ENCODE results near the gene CENPP.

CENPP gene

GRCh38 chr9:92599938-92600461 is 274.2 kb downstream of the CENPP start:
- ATAC-seq (no peak), DNase-seq (no peak)

DNA sequence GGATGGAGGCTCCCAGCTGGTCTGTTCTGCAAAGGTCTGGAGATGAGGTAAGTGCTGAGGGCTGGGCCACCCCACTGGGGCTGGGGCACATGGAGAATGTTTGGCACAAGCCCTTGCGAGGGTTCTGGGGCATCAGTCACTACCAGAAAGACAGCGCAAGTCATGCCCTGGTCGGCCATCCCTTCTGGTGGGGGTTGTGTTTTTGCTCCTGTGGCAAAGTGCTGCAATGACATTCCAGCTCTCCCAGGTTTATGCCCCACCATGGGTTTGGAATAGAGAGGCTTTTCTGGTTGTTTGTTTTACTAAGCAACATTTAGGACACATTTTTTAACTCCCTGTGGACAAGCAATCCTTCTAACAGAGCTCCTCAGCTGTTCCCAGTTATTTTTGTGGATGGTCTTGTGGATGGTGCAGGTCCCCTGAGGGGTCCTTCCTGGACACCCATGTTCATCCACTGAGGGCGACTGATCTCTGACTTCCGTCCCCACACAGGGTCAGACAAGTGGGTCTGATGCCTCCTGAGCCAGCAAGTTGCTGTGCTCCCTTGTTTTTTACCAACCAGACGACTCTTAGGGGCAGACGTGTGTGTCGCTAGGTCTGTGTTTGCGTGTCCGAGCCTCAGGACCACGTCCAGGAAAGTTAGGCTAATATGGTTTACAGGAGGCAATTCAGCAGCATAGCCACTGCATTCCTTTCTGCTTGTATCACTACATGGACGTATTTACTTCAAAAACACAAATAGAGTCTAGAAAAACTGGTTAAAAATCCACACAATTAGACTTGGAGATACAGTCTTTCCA is 274.9 kb downstream of the CENPP start:
- DNase-seq, result no peak
- ATAC-seq, result no peak

DNA sequence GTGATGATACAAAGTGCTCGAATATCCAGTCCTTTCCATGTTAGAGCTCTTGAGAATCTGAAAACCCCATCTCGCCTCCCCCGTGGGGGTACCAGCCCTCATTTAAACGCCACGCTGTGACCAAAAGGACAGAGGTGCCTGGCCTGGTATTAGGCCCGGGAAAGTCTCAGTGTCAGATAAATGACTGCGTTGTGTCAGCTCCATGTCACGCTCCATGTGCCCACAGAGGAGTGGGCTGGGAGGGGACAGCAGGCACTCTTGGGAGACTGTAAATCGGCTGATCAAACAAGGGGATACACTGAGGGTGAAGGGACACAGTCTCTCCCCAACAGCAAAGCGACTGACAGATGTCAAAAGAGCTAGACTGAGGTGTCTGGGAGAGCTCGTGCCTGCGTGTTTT is 275.7 kb downstream of the CENPP start:
- DNase-seq, result no peak

DNA sequence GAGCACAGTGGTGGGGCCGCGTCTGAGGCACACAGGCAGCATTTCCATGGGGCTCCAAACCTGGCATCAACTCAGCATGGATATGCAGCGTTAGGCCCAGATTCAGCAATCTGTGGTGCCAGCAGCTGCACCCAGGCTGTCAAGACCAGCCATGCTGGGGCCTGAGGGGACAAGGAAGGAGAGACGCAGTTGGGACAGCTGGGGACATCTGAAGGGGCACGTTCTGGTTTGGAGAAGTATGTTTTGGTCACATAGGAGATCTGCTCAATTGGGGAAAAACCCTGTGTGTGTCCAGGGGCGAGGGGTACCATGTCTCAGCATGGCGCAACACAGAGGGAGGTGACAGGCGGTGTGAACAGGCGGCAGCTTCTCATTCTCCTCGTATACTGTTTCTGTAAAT is 276.7 kb downstream of the CENPP start:
- ATAC-seq (no peak), DNase-seq (no peak)

More for the DNA sequence above, 275.7 kb downstream of the CENPP start:
- ATAC-seq, result no peak

GRCh38 chr9:92603100-92603499 is 277.3 kb downstream of the CENPP start:
- ATAC-seq (no peak), DNase-seq (no peak)

DNA sequence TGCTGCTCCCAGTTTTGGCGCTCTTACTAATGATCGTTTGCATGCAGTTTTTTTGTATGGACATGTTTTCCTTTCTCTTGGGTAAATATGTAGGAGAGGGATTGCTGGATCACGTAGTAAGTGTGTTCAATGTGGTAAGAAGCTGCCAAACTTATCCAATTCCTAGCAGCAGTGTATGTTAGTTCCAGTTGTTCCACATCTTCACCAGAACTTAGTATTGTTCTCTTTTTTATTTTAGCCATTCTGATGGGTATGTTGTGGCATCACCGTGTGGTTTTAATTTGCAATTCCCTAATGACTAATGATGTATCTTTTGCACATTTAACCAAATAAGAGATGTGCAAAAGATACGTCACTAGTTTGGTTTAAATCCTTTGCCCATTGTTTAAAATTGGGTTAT is 278.2 kb downstream of the CENPP start:
- no peak for ATAC-seq
- DNase-seq, result no peak

DNA sequence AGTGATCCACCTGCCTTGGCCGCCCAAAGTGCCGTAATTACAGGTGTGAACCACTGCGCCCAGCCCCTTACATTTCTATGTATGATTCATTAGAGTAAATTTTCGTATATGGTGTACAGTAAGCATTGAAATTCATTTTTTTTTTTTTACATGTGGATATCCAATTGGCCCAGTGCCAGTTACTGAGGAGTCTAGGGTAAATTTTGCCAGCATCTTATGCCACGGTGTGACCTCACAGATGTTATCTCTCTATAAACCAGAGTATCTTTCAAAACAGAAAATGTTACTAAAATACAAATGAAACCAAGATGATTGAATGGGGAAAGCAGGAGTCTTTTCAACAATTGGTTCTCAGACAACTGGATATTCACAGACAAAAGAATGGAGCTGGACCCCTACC is 279.5 kb downstream of the CENPP start:
- DNase-seq, result no peak
- ATAC-seq, result no peak

DNA sequence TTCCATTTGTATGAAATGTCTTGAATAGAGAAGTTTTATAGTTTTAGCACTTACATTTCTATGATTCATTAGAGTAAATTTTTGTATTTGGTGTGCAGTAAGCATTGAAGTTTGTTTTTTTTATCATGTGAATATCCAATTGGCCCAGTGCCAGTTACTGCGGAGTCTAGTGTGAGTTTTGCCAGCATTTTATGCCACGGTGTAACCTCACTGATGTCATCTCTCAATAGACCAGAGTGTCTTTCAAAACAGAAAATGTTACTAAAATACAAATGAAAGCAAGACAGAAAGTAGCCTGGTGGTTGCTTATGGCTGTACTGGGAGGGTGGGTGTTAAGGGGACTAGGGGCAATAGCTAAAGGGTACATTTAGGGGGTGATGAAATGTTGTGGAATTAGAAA is 281.3 kb downstream of the CENPP start:
- ATAC-seq (no peak), DNase-seq (no peak)

GRCh38 chr9:92607773-92608172 is 282.0 kb downstream of the CENPP start:
- DNase-seq, result no peak
- ATAC-seq, result no peak

DNA sequence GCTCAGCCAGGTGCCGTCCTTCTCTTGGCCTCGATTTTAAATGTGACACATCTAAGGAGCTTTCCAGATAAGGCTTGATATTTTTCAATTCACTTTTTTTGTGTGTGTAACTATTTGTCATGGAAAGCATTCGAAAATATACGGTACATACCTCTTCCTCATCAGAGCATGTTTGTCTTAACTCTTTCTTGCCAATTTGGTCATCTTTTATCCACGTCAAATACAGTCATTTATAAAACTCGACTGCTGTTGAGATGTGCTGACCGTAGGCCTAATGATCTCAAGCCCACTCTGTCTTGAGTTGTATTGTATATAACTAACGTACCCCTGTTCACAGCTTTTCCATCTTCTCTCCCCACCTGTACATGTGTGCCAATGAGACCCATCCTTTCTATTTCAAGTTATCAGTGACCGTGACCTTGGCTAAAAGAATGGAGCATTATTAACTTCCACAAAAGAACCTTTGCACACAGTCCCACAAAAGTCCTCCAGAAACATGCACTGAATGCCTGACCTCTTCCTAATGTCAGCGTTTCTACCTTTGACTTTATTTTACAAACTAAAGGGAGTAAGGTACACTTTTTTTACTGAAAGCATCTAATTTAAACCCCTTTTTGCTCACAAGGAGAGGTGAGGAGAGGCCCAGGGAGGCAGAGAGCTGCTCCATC is 282.6 kb downstream of the CENPP start:
- no peak for DNase-seq
- no peak for ATAC-seq

DNA sequence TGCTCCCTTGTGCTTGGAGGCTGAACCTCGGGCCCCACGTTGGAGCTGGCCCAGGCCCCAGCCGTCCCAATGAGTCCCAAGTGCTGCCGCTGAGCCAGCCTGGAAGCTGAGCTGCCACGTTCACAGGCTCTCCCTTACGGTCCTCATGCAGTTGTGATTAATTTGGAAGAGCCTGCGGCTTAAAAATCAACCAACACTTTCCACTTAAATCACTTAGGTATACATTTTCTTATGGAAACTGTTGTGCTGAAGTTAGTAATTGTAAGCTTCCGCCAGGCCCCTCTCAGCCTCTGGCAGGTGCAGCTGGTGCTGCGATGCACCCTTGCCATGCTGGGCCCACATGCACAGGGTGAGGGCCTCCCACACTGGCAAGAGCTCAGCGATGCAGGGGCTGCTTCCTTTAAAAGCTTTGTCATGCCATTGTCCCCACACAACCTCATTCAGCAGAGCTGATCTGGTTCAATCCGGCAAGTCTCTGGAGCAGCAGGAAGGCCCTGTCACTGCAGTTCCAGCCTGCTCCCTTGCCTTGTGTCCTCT is 283.2 kb downstream of the CENPP start:
- DNase-seq (no peak), ATAC-seq (no peak)

DNA sequence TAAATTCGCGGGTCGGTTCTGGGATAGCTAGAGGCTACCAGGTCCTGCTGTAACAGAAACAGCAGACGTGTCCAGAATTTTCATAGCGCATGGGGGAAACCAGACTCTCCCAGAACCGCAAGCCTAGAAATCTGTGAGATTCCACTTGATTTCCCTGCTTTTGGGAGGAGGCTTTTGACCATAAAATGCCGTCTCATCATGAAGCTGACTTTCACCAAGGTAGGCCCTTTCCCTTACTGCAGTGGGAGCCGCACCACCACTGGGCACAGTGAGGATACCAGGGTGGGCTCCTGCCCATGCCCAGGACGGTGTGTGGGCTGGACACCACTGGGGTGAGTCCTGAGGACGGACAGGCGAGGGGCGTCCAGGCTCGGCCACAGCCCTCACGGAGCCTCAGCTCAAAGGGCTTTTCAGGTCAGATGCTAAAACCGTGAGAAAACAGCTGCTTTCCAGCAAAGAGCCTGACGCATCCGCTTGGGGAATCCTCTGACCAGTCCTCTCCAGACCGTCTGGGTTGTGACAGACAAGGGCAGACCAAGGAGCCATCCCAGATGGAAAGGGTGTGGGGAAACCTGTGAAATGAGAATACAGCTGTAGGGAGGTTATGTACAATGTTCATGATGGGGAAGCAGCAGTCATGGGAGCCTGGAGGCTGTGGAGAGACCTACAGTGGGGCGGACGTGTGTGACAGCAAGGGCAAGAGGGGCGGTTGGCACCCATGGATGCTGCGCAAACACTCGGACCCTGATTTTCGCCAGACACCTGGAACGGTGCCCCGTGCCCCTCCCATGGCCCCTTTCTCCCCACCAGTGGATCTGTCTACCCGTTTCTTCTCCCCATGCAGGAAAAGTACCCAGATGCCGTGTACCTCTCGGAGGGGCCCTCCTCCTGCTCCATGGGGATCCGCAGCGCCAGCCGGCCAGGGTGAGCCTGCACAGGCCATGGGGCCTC is 285.0 kb downstream of the CENPP start:
- DNase-seq (no peak), ATAC-seq (no peak)

GRCh38 chr9:92611621-92612285 is 286.0 kb downstream of the CENPP start:
- ATAC-seq (no peak), DNase-seq (no peak)

DNA sequence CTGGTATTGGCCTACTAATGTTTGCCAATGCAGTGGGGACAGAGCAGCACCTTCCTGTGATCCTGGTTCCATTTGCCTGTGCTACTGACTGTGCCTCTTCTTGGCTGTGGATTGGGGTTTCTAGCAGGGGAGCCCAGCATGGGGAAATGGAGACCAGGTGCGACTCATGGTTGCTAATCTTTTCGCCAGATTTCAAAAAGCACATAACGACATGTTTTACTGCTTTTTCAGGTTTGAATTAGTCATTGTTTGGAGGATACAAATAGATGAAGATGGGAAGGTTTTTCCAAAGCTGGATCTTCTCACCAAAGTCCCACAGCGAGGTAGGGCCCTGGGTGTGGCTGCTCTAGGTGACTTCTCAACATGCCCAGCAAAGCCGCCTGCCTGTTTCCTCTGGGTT is 286.5 kb downstream of the CENPP start:
- DNase-seq (no peak), ATAC-seq (no peak)

DNA sequence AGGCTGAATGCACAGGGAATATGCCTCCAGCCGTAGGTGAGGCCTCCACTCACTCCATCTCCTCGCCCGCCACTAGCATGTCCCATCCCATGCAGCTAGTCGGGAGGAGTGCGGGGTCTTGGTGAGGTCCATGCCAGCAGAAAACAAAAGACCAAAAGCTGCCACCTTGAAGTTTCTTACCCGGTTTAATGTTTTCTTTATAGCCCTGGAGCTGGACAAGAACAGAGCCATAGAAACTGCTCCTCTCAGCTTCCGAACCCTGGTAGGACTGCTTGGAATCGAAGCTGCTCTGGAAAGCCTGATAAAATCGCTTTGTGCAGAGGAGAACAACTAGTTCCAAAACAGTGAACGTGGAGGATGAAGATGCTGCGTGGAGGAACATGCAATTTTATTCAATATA is 287.1 kb downstream of the CENPP start:
- ATAC-seq (no peak), DNase-seq (no peak)

DNA sequence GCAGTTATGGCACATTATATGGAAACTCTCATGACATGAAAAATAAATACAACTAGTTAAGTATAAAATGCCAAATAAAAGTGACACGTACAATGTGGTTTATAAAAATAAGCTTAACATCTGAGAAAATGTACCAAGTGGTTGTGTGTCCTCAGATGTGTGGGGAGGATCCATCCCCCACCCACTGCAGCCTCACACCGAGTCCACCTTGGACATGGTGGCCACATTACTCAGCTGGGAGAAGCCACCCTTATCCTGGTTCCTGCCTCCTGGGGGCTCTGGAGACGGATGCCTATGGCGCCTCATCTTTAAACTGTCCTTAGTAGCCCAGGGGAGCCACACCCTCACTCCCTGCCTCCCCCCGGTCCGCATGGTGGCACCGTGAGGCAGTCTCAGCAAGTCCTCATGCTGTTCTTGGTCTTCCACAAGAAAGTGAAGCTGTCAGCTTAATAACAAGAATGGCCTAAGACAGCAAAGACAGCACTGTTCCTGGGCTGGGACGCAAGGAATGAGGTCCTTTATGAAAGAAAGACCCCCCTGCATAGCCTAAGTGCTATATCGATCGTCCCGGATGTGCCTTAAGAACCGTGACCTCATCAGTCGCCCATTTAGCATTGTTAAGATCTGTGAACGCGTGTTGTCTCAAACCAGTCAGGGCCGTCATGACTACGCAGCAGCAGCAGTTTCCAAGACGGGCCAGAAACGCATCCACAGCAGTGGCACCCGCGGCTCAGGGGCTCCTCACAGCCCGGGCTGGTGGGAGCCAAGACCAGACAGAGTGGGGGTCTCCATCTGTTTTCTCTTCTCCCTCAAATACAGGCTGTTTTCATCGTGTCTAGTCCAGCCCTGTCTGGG is 287.7 kb downstream of the CENPP start:
- ATAC-seq (no peak), DNase-seq (no peak)

- DNase-seq, result no peak
- ATAC-seq, result no peak
Observed at GRCh38 chr9:92614123-92614510, 288.4 kb downstream of the CENPP start.

- DNase-seq (no peak), ATAC-seq (no peak)
Observed at GRCh38 chr9:92614763-92615461, 289.2 kb downstream of the CENPP start.

GRCh38 chr9:92615790-92616189 is 290.0 kb downstream of the CENPP start:
- ATAC-seq, result no peak
- no peak for DNase-seq

DNA sequence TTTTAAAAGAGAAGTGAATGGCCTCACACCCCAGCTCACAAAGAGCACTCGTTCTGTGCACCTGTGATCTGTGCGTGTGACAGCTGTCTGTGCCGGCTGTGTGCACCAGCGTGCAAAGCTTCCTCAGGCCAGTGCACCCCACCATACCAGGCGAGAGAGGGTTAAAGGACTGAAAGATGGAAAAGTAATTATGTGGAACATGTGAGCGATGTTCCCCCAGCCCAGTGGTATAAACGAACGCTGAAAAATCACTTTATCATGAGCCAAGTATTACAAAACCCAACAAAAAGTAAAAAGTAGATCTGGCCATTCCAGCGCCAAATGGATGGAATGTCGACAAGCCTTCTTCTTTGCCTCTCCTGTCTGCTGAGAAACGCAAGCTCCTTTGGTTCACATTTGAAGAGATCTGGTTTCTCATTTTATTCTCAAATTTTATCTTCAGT is 290.5 kb downstream of the CENPP start:
- ATAC-seq, result no peak
- no peak for DNase-seq
